Activated naive CD8-positive, alpha-beta T cell treated with anti-CD3 and anti-CD28 coated beads, Interleukin-2, amount 10 ng/mL, durations not matched to agents 7 days and 5 days (primary cell): ENCODE results near the gene THRA. TPM values are rescaled to one million over a fixed set of nuclear protein-coding genes. Genes with fewer than 3 reads are reported as not detected.

ENCODE experiments used
- ATAC-seq: fragments of 150-1000 bp; cut with Tn5 transposase; one replicate; pipeline ENCODE4 v1.10.0; 2021; ENCODE audit warnings: low read depth, moderate library complexity
- POLR2A ChIA-PET: fragments of 350-600 bp; sonication (Branson Sonifier 250); formaldehyde crosslinking; loops from one replicate; lab custom pipeline; 2021; ENCODE audit warnings: antibody characterized with exemption; lab: Charles Lee
- DNase-seq: peaks from one replicate; pipeline ENCODE4 v3.0.0; 2021
- H3K27ac Mint-ChIP-seq: one replicate; pipeline ENCODE4 v1.8.0; 2022; ENCODE audit warnings: mild to moderate bottlenecking, mixed read lengths
- H3K27me3 Mint-ChIP-seq: one replicate; pipeline ENCODE4 v1.8.0; 2022; ENCODE audit warnings: mild to moderate bottlenecking, moderate library complexity, mixed read lengths
- H3K36me3 Mint-ChIP-seq: one replicate; pipeline ENCODE4 v1.8.0; 2021; ENCODE audit warnings: mild to moderate bottlenecking, mixed read lengths
- H3K4me1 Mint-ChIP-seq: one replicate; pipeline ENCODE4 v1.8.0; 2021; ENCODE audit warnings: mixed read lengths
- H3K4me3 Mint-ChIP-seq: one replicate; pipeline ENCODE4 v1.8.0; 2022; ENCODE audit warnings: mild to moderate bottlenecking, moderate library complexity, mixed read lengths
- H3K9me3 Mint-ChIP-seq: one replicate; pipeline ENCODE4 v1.8.0; 2021; ENCODE audit warnings: mixed read lengths
- total RNA-seq, 2 experiments: library from RNA; stranded (reverse); gene quantifications; one replicate each; pipeline ENCODE4 v1.2.3, GENCODE V29; 2021

The THRA gene
- total RNA-seq, 2 experiments from 2014 or later: 19.9 to 20.3 TPM

- Mint-ChIP-seq H3K27ac (peak overlapping the region; percentile 64), H3K4me3 (peak overlapping the region; percentile 86), H3K4me1 (peaks cover 40% of the 10 kb centered on the region), H3K27me3 (peaks cover 30% of the 10 kb centered on the region), H3K9me3 (no peaks in the 10 kb centered on the region), H3K36me3 (no peaks in the 10 kb centered on the region)
- ATAC-seq (no peak), DNase-seq (no peak)
- POLR2A ChIA-PET: interaction anchor here (1.2 to 1.5 kb wide), 3 partner anchors 10 to 49 kb away, joined by 3 to 8 read pairs (median 5); partner anchors contain the start of gene MED24
These were observed 1.3 kb downstream of the THRA start for GRCh38 chr17:40063901-40064531.

- POLR2A ChIA-PET: interaction anchor here (0.5 to 1.5 kb wide), 2 partner anchors 11 to 1798 kb away, joined by 3 to 4 read pairs; partner anchors contain the start of gene MED24
- no peak overlapping the region for H3K4me3 Mint-ChIP-seq
- H3K27ac Mint-ChIP-seq: no peak overlapping the region
These were observed 2.4 kb downstream of the THRA start for GRCh38 chr17:40064971-40065768.

GRCh38 chr17:40065769-40066510 lies 3.2 kb downstream of the THRA start:
- POLR2A ChIA-PET: interaction anchor here (0.5 to 1.5 kb wide), 5 partner anchors 12 to 1797 kb away, joined by 3 to 4 read pairs (median 4); partner anchors contain the start of genes CASC3 and MED24
- Mint-ChIP-seq H3K4me3 (no peak overlapping the region), H3K36me3 (no peaks in the 10 kb centered on the region), H3K4me1 (peaks cover 55% of the 10 kb centered on the region), H3K27ac (no peak overlapping the region), H3K9me3 (no peaks in the 10 kb centered on the region), H3K27me3 (peaks cover 27% of the 10 kb centered on the region)
- DNase-seq: no peak
- no peak for ATAC-seq

More at GRCh38 chr17:40064971-40065768, 2.4 kb downstream of the THRA start:
- Mint-ChIP-seq H3K9me3 (no peaks in the 10 kb centered on the region), H3K36me3 (no peaks in the 10 kb centered on the region), H3K27me3 (peaks cover 30% of the 10 kb centered on the region), H3K4me1 (peaks cover 51% of the 10 kb centered on the region)
- ATAC-seq (no peak), DNase-seq (no peak)

GRCh38 chr17:40067710-40068109 lies 4.9 kb downstream of the THRA start:
- Mint-ChIP-seq H3K27ac (peak overlapping the region; percentile 88), H3K4me1 (peaks cover 48% of the 10 kb centered on the region), H3K27me3 (peaks cover 12% of the 10 kb centered on the region), H3K36me3 (no peaks in the 10 kb centered on the region), H3K4me3 (peak overlapping the region; percentile 30), H3K9me3 (no peaks in the 10 kb centered on the region)
- ATAC-seq (no peak), DNase-seq (no peak)
- POLR2A ChIA-PET: interaction anchor here (2.5 kb wide), 1 partner anchor 32 kb away, joined by 12 read pairs; the partner anchor contains the start of gene NR1D1

- POLR2A ChIA-PET: interaction anchor here (1.6 to 2.5 kb wide), 2 partner anchors 14 to 31 kb away, joined by 4 to 12 read pairs; partner anchors contain the start of genes MED24 and NR1D1
- Mint-ChIP-seq H3K27ac (peak overlapping the region; percentile 88), H3K27me3 (peaks cover 12% of the 10 kb centered on the region)
These were observed 5.4 kb downstream of the THRA start for GRCh38 chr17:40068129-40068581.

GRCh38 chr17:40068584-40068916 lies 5.8 kb downstream of the THRA start:
- H3K4me1 Mint-ChIP-seq: peaks cover 46% of the 10 kb centered on the region
- peaks cover 10% of the 10 kb centered on the region for H3K27me3 Mint-ChIP-seq
- no peaks in the 10 kb centered on the region for H3K9me3 Mint-ChIP-seq
- H3K27ac Mint-ChIP-seq: peak overlapping the region; percentile 88
- POLR2A ChIA-PET: interaction anchor here (1.6 to 2.5 kb wide), 2 partner anchors 14 to 31 kb away, joined by 4 to 12 read pairs; partner anchors contain the start of genes MED24 and NR1D1
- peak; percentile 24 for ATAC-seq
- no peak for DNase-seq
- peak overlapping the region; percentile 85 for H3K4me3 Mint-ChIP-seq
- no peaks in the 10 kb centered on the region for H3K36me3 Mint-ChIP-seq

More at GRCh38 chr17:40068129-40068581, 5.4 kb downstream of the THRA start:
- peaks cover 48% of the 10 kb centered on the region for H3K4me1 Mint-ChIP-seq
- H3K9me3 Mint-ChIP-seq: no peaks in the 10 kb centered on the region
- DNase-seq: no peak
- no peak for ATAC-seq
- peak overlapping the region; percentile 85 for H3K4me3 Mint-ChIP-seq
- H3K36me3 Mint-ChIP-seq: no peaks in the 10 kb centered on the region

- H3K4me1 Mint-ChIP-seq: peaks cover 42% of the 10 kb centered on the region
- peak overlapping the region; percentile 88 for H3K27ac Mint-ChIP-seq
- H3K36me3 Mint-ChIP-seq: no peaks in the 10 kb centered on the region
- POLR2A ChIA-PET: interaction anchor here (0.5 to 2.5 kb wide), 5 partner anchors 15 to 349 kb away, joined by 3 to 12 read pairs (median 3); partner anchors contain the start of genes MED24, NR1D1 and TOP2A
- peak overlapping the region; percentile 85 for H3K4me3 Mint-ChIP-seq
- H3K9me3 Mint-ChIP-seq: no peaks in the 10 kb centered on the region
- peaks cover 5% of the 10 kb centered on the region for H3K27me3 Mint-ChIP-seq
- DNase-seq (peak; percentile 78), ATAC-seq (peak; percentile 77)
These were observed 6.4 kb downstream of the THRA start for GRCh38 chr17:40068917-40069750.

GRCh38 chr17:40069751-40070708 lies 7.3 kb downstream of the THRA start:
- Mint-ChIP-seq H3K27me3 (no peaks in the 10 kb centered on the region), H3K9me3 (no peaks in the 10 kb centered on the region), H3K4me1 (peaks cover 41% of the 10 kb centered on the region), H3K4me3 (peak overlapping the region; percentile 85), H3K36me3 (no peaks in the 10 kb centered on the region), H3K27ac (peak overlapping the region; percentile 88)
- POLR2A ChIA-PET: interaction anchor here (0.5 to 2.5 kb wide), 5 partner anchors 16 to 348 kb away, joined by 3 to 12 read pairs (median 3); partner anchors contain the start of genes MED24, NR1D1 and TOP2A
- no peak for DNase-seq
- peak; percentile 28 for ATAC-seq

GRCh38 chr17:40070709-40071312 lies 8.0 kb downstream of the THRA start:
- Mint-ChIP-seq H3K9me3 (no peaks in the 10 kb centered on the region), H3K27me3 (no peaks in the 10 kb centered on the region), H3K4me3 (no peak overlapping the region), H3K36me3 (no peaks in the 10 kb centered on the region), H3K4me1 (peaks cover 43% of the 10 kb centered on the region), H3K27ac (no peak overlapping the region)
- POLR2A ChIA-PET: no interaction called here
- no peak for ATAC-seq
- DNase-seq: no peak

- POLR2A ChIA-PET: no interaction called here
- H3K27me3 Mint-ChIP-seq: no peaks in the 10 kb centered on the region
- H3K4me1 Mint-ChIP-seq: peaks cover 44% of the 10 kb centered on the region
- no peak for ATAC-seq
- no peak overlapping the region for H3K27ac Mint-ChIP-seq
- no peak for DNase-seq
- H3K4me3 Mint-ChIP-seq: no peak overlapping the region
- no peaks in the 10 kb centered on the region for H3K36me3 Mint-ChIP-seq
- no peaks in the 10 kb centered on the region for H3K9me3 Mint-ChIP-seq
These were observed 8.7 kb downstream of the THRA start for GRCh38 chr17:40071313-40072039.
